ENCODE results near the gene EFNA1. TPM values are rescaled to one million over a fixed set of nuclear protein-coding genes. Genes with fewer than 3 reads are reported as not detected.
A peak's percentile ranks its signal among the peaks of the same experiment; 100 is the strongest.

The EFNA1 gene
- total and polyA plus RNA-seq, 2 of the 13 experiments (the other 11 are each of a cell fraction or from before 2014, with no cell fraction given) = 81.8 to 874 TPM

GRCh38 chr1:155178441-155179111 is 50.9 kb downstream of the EFNA1 start (continued):
- TF ChIP-seq ATAD3A (CRISPR knock-in tag; IDR thresholded peaks at IDR 0.05) (no peak), MED13 (CRISPR knock-in tag; IDR thresholded peaks at IDR 0.05) (no peak), RNF2 (conservative IDR thresholded peaks at IDR 0.05; ENCODE audit: low read depth) (no peak), CREB1 (IDR thresholded peaks at IDR 0.05) (no peak), CREB1 (CRISPR knock-in tag; IDR thresholded peaks at IDR 0.05) (no peak), HNRNPH1 (optimal IDR thresholded peaks at IDR 0.05; ENCODE audit: low read depth, low read length) (no peak), PCBP2 (optimal IDR thresholded peaks at IDR 0.05; ENCODE audit: low read depth, low read length, poor library complexity, severe bottlenecking) (no peak), CSRNP2 (CRISPR knock-in tag; conservative IDR thresholded peaks at IDR 0.05; ENCODE audit: low read depth) (no peak), KLF11 (CRISPR knock-in tag; IDR thresholded peaks at IDR 0.05) (no peak), ZNF841 (CRISPR knock-in tag; IDR thresholded peaks at IDR 0.05; ENCODE audit: borderline replicate concordance) (no peak), ZNF556 (CRISPR knock-in tag; IDR thresholded peaks at IDR 0.05; ENCODE audit: borderline replicate concordance) (no peak), SNAPC2 (CRISPR knock-in tag; IDR thresholded peaks at IDR 0.05) (no peak), ZNF33A (CRISPR knock-in tag; IDR thresholded peaks at IDR 0.05; ENCODE audit: borderline replicate concordance) (no peak), ZFAT (CRISPR knock-in tag; conservative IDR thresholded peaks at IDR 0.05) (no peak), ZNF274 (CRISPR knock-in tag; IDR thresholded peaks at IDR 0.05) (no peak), NCOR1 (IDR thresholded peaks at IDR 0.05; ENCODE audit: borderline replicate concordance, low read length) (peak; percentile 53; the same call in 1 of the 2 replicates), NRL (CRISPR knock-in tag; IDR thresholded peaks at IDR 0.05; ENCODE audit: borderline replicate concordance) (no peak), MED1 (CRISPR knock-in tag; IDR thresholded peaks at IDR 0.05) (0 out of 2 replicates have a peak, but pooled peaks have one; percentile 42), ZNF713 (CRISPR knock-in tag; IDR thresholded peaks at IDR 0.05) (no peak), ZNF550 (CRISPR knock-in tag; IDR thresholded peaks at IDR 0.05; ENCODE audit: borderline replicate concordance) (no peak), ZNF614 (CRISPR knock-in tag; IDR thresholded peaks at IDR 0.05; ENCODE audit: borderline replicate concordance) (no peak)
- TF ChIP-seq, protein P1, sequence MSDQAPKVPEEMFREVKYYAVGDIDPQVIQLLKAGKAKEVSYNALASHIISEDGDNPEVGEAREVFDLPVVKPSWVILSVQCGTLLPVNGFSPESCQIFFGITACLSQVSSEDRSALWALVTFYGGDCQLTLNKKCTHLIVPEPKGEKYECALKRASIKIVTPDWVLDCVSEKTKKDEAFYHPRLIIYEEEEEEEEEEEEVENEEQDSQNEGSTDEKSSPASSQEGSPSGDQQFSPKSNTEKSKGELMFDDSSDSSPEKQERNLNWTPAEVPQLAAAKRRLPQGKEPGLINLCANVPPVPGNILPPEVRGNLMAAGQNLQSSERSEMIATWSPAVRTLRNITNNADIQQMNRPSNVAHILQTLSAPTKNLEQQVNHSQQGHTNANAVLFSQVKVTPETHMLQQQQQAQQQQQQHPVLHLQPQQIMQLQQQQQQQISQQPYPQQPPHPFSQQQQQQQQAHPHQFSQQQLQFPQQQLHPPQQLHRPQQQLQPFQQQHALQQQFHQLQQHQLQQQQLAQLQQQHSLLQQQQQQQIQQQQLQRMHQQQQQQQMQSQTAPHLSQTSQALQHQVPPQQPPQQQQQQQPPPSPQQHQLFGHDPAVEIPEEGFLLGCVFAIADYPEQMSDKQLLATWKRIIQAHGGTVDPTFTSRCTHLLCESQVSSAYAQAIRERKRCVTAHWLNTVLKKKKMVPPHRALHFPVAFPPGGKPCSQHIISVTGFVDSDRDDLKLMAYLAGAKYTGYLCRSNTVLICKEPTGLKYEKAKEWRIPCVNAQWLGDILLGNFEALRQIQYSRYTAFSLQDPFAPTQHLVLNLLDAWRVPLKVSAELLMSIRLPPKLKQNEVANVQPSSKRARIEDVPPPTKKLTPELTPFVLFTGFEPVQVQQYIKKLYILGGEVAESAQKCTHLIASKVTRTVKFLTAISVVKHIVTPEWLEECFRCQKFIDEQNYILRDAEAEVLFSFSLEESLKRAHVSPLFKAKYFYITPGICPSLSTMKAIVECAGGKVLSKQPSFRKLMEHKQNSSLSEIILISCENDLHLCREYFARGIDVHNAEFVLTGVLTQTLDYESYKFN (CRISPR knock-in tag; conservative IDR thresholded peaks at IDR 0.05) = peak; percentile 69
- TF ChIP-seq, protein P2, sequence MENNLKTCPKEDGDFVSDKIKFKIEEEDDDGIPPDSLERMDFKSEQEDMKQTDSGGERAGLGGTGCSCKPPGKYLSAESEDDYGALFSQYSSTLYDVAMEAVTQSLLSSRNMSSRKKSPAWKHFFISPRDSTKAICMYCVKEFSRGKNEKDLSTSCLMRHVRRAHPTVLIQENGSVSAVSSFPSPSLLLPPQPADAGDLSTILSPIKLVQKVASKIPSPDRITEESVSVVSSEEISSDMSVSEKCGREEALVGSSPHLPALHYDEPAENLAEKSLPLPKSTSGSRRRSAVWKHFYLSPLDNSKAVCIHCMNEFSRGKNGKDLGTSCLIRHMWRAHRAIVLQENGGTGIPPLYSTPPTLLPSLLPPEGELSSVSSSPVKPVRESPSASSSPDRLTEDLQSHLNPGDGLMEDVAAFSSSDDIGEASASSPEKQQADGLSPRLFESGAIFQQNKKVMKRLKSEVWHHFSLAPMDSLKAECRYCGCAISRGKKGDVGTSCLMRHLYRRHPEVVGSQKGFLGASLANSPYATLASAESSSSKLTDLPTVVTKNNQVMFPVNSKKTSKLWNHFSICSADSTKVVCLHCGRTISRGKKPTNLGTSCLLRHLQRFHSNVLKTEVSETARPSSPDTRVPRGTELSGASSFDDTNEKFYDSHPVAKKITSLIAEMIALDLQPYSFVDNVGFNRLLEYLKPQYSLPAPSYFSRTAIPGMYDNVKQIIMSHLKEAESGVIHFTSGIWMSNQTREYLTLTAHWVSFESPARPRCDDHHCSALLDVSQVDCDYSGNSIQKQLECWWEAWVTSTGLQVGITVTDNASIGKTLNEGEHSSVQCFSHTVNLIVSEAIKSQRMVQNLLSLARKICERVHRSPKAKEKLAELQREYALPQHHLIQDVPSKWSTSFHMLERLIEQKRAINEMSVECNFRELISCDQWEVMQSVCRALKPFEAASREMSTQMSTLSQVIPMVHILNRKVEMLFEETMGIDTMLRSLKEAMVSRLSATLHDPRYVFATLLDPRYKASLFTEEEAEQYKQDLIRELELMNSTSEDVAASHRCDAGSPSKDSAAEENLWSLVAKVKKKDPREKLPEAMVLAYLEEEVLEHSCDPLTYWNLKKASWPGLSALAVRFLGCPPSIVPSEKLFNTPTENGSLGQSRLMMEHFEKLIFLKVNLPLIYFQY (CRISPR knock-in tag; IDR thresholded peaks at IDR 0.05; ENCODE audit: borderline replicate concordance) = no peak

Measured in HepG2 (cell line).